BLaER1 treated with 17β-estradiol and CSF1 and Interleukin-3, amounts not matched to agents 10 nM and 100 nM (cell line): ENCODE data around the gene EPHA3.

Experiments used
- H3K27ac ChIP-seq, 11 experiments: shearing (Covaris generic); formaldehyde crosslinking; 2 replicates each; pipeline ENCODE4 v1.8.1; 2022
- H3K27me3 ChIP-seq, 11 experiments: shearing (Covaris generic); formaldehyde crosslinking; 2 replicates each; pipeline ENCODE4 v1.8.1; 2022
- H3K36me3 ChIP-seq, 11 experiments: shearing (Covaris generic); formaldehyde crosslinking; 2 replicates each; pipeline ENCODE4 v1.8.1; 2022
- H3K4me1 ChIP-seq, 10 experiments: shearing (Covaris generic); formaldehyde crosslinking; 2 replicates each; pipeline ENCODE4 v1.8.1; 2022
- H3K4me2 ChIP-seq, 11 experiments: shearing (Covaris generic); formaldehyde crosslinking; 2 replicates each; pipeline ENCODE4 v1.8.1; 2022
- H3K4me3 ChIP-seq, 10 experiments: shearing (Covaris generic); formaldehyde crosslinking; 2 replicates each; pipeline ENCODE4 v1.8.1; 2022
- H3K9ac ChIP-seq, 11 experiments: shearing (Covaris generic); formaldehyde crosslinking; 2 replicates each; pipeline ENCODE4 v1.8.1; 2022
- H3K9me3 ChIP-seq, 11 experiments: shearing (Covaris generic); formaldehyde crosslinking; replicated peaks in 1 of 11; 2 replicates each; pipeline ENCODE4 v1.8.1; 2022
- H4K20me1 ChIP-seq, 11 experiments: shearing (Covaris generic); formaldehyde crosslinking; 2 replicates each; pipeline ENCODE4 v1.8.1; 2022
- Cebpa-rat ChIP-seq, 11 experiments: shearing (Covaris generic); IDR thresholded peaks; 2 replicates each; pipeline ENCODE4 v1.8.1; 2022

The EPHA3 gene

DNA sequence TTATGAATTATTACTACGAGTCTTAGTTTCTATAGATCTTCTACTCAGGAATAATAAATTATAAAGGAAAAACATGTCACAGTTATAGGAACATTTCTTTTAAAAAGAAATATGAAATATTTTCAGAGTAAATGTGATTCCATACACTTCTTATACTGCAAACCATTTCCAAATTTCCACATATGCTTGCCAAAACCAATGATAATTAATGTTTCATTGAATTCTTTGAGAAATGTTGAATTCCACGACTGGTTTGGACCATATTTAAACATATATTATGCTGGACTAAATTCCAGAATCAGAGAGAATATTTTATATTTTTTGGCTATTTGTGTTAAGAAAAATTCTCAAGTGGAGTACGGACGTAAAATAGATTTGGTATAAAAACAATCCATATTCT, 144.6 kb downstream of the EPHA3 start:
- no peak overlapping the region for H3K9ac ChIP-seq
- no peak overlapping the region for H3K4me3 ChIP-seq
- no peaks in the 10 kb centered on the region for H3K27me3 ChIP-seq
- H3K9me3 ChIP-seq: no peaks in the 10 kb centered on the region; a peak in 1 of 22 replicates
- TF ChIP-seq Cebpa-rat (IDR thresholded peaks at IDR 0.05): no peak
- peaks cover 0 to 24% (median 11%) of the 10 kb centered on the region in 11 experiments; a peak in 9 of 22 replicates for H3K36me3 ChIP-seq
- H4K20me1 ChIP-seq: peaks cover 0 to 37% (median 0%) of the 10 kb centered on the region in 11 experiments; a peak in 9 of 22 replicates
- no peak overlapping the region for H3K27ac ChIP-seq
- peaks cover 0 to 21% (median 0%) of the 10 kb centered on the region in 10 experiments; a peak in 5 of 20 replicates for H3K4me1 ChIP-seq
- no peak overlapping the region for H3K4me2 ChIP-seq

DNA sequence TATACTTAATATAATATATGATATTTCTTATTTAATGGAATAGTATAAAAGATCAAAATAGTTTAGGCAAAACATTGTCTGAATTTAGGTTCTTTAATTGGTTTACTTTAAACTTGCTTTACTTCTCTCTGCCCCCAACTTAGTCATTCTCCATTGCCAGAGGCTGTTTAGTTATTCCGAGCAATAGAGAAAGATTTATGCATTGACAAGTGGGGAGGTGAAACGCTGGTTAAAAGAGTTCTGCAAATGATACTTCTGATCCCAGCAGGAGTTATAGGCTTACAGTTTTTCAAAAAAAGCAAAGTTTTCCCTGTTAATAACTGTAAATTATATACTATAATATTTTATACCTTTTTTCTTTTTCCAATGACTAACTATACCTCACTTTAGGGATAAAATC, 145.4 kb downstream of the EPHA3 start:
- H3K9ac ChIP-seq: no peak overlapping the region
- no peak overlapping the region for H3K27ac ChIP-seq
- H3K4me3 ChIP-seq: no peak overlapping the region
- H4K20me1 ChIP-seq: peaks cover 0 to 33% (median 0%) of the 10 kb centered on the region in 11 experiments; a peak in 9 of 22 replicates
- no peaks in the 10 kb centered on the region for H3K27me3 ChIP-seq
- no peaks in the 10 kb centered on the region; a peak in 1 of 22 replicates for H3K9me3 ChIP-seq
- H3K4me1 ChIP-seq: peaks cover 0 to 12% (median 0%) of the 10 kb centered on the region in 10 experiments; a peak in 4 of 20 replicates
- peaks cover 0 to 25% (median 11%) of the 10 kb centered on the region in 11 experiments; a peak in 9 of 22 replicates for H3K36me3 ChIP-seq
- TF ChIP-seq Cebpa-rat (IDR thresholded peaks at IDR 0.05): no peak
- no peak overlapping the region for H3K4me2 ChIP-seq

- H3K9ac ChIP-seq: no peak overlapping the region
- no peaks in the 10 kb centered on the region; a peak in 1 of 22 replicates for H3K9me3 ChIP-seq
- no peak overlapping the region for H3K4me3 ChIP-seq
- no peak overlapping the region for H3K4me2 ChIP-seq
- H3K4me1 ChIP-seq: no peaks in the 10 kb centered on the region
- no peaks in the 10 kb centered on the region for H3K27me3 ChIP-seq
- peaks cover 0 to 27% (median 6%) of the 10 kb centered on the region in 11 experiments; a peak in 8 of 22 replicates for H4K20me1 ChIP-seq
- peaks cover 0 to 39% (median 11%) of the 10 kb centered on the region in 11 experiments; a peak in 12 of 22 replicates for H3K36me3 ChIP-seq
- H3K27ac ChIP-seq: no peak overlapping the region
- no peak for TF ChIP-seq Cebpa-rat (IDR thresholded peaks at IDR 0.05)
These were observed 149.0 kb downstream of the EPHA3 start for GRCh38 chr3:89256395-89256794.

- TF ChIP-seq Cebpa-rat (IDR thresholded peaks at IDR 0.05): no peak
- H3K9me3 ChIP-seq: no peaks in the 10 kb centered on the region; a peak in 1 of 22 replicates
- no peaks in the 10 kb centered on the region for H3K4me1 ChIP-seq
- H3K27ac ChIP-seq: no peak overlapping the region
- no peak overlapping the region for H3K4me2 ChIP-seq
- H3K4me3 ChIP-seq: no peak overlapping the region
- H3K9ac ChIP-seq: no peak overlapping the region
- H3K27me3 ChIP-seq: no peaks in the 10 kb centered on the region
- peaks cover 0 to 44% (median 11%) of the 10 kb centered on the region in 11 experiments; a peak in 12 of 22 replicates for H3K36me3 ChIP-seq
- peaks cover 0 to 27% (median 7%) of the 10 kb centered on the region in 11 experiments; a peak in 8 of 22 replicates for H4K20me1 ChIP-seq
These were observed 149.5 kb downstream of the EPHA3 start for GRCh38 chr3:89256882-89257281.

GRCh38 chr3:89260721-89261120, 153.3 kb downstream of the EPHA3 start:
- Histone ChIP-seq H4K20me1 (peaks cover 0 to 40% (median 19%) of the 10 kb centered on the region in 11 experiments; a peak in 11 of 22 replicates), H3K36me3 (peaks cover 8 to 61% (median 21%) of the 10 kb centered on the region in 11 experiments; a peak in 18 of 22 replicates), H3K27ac (no peak overlapping the region), H3K4me1 (no peaks in the 10 kb centered on the region), H3K9ac (no peak overlapping the region), H3K27me3 (no peaks in the 10 kb centered on the region), H3K4me3 (no peak overlapping the region), H3K9me3 (no peaks in the 10 kb centered on the region; a peak in 1 of 22 replicates), H3K4me2 (no peak overlapping the region)
- TF ChIP-seq Cebpa-rat (IDR thresholded peaks at IDR 0.05): no peak

GRCh38 chr3:89261673-89262072, 154.3 kb downstream of the EPHA3 start:
- H3K36me3 ChIP-seq: peaks cover 8 to 51% (median 21%) of the 10 kb centered on the region in 11 experiments; a peak in 18 of 22 replicates
- no peak overlapping the region for H3K4me2 ChIP-seq
- no peaks in the 10 kb centered on the region; a peak in 1 of 22 replicates for H3K9me3 ChIP-seq
- H4K20me1 ChIP-seq: peaks cover 0 to 40% (median 19%) of the 10 kb centered on the region in 11 experiments; a peak in 11 of 22 replicates
- no peak for TF ChIP-seq Cebpa-rat (IDR thresholded peaks at IDR 0.05)
- H3K9ac ChIP-seq: no peak overlapping the region
- H3K27ac ChIP-seq: no peak overlapping the region
- H3K4me1 ChIP-seq: no peaks in the 10 kb centered on the region
- no peaks in the 10 kb centered on the region for H3K27me3 ChIP-seq
- no peak overlapping the region for H3K4me3 ChIP-seq

DNA sequence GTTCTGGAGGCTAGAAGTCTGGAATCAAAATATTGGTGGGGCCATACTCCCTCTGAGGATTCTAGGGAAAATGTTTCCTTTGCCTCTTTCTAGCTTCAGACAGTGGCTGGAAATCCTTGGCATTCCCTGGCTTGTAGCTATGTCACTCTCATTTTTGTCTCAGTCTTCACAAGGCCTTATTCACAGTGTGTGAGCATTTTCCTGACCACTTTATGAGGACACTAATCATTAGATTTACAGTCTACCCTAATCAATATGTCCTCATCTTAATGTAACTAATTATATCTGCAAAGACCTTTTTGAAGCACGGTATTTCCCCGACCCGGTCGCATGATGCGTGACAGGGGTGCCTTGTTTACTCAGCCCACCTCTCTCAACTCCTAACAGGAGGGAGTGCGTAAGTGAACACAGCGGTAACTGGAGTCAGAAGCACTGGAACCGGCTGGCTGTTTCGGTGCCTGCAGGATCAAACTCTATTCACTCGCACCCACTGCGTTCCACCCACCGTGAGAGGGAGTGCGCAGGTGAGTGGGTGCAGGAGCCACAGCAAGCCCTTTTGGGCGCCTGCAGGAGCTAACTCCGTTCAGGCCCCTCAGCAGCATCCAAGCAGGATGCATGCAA, 155.0 kb downstream of the EPHA3 start:
- Histone ChIP-seq H3K36me3 (peaks cover 8 to 44% (median 21%) of the 10 kb centered on the region in 11 experiments; a peak in 18 of 22 replicates), H3K27me3 (no peaks in the 10 kb centered on the region)

GRCh38 chr3:89264037-89264560, 156.7 kb downstream of the EPHA3 start:
- H3K9ac ChIP-seq: no peak overlapping the region
- no peaks in the 10 kb centered on the region for H3K4me1 ChIP-seq
- no peak overlapping the region for H3K27ac ChIP-seq
- H3K27me3 ChIP-seq: no peaks in the 10 kb centered on the region
- TF ChIP-seq Cebpa-rat (IDR thresholded peaks at IDR 0.05): no peak
- peaks cover 0 to 35% (median 15%) of the 10 kb centered on the region in 11 experiments; a peak in 11 of 22 replicates for H4K20me1 ChIP-seq
- H3K36me3 ChIP-seq: peaks cover 8 to 44% (median 21%) of the 10 kb centered on the region in 11 experiments; a peak in 18 of 22 replicates
- H3K4me2 ChIP-seq: no peak overlapping the region
- H3K4me3 ChIP-seq: no peak overlapping the region
- H3K9me3 ChIP-seq: no peaks in the 10 kb centered on the region; a peak in 1 of 22 replicates

More for the DNA sequence above, 155.0 kb downstream of the EPHA3 start:
- Histone ChIP-seq H3K9ac (no peak overlapping the region), H3K4me2 (no peak overlapping the region), H3K27ac (no peak overlapping the region), H4K20me1 (peaks cover 0 to 40% (median 18%) of the 10 kb centered on the region in 11 experiments; a peak in 11 of 22 replicates), H3K9me3 (no peaks in the 10 kb centered on the region; a peak in 1 of 22 replicates), H3K4me1 (no peaks in the 10 kb centered on the region), H3K4me3 (no peak overlapping the region)
- TF ChIP-seq Cebpa-rat (IDR thresholded peaks at IDR 0.05): no peak

DNA sequence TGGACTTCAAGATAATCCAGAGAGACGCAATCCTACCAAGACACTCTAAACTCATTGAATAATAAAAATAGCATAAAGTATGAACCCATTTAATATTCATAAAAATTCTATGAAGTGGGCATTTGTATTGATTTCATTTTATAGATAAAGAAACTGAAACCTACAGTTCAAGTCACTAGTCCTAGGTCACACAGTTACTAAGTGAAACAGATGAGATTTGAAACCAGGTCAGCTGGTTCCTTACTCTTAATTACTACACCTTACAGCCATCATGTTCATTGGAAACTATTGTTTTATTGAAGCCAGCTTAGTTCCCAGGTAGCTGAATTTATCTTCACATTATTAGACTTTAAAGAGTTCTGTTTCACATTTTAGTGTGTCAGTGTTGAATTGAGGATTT, 158.7 kb downstream of the EPHA3 start:
- TF ChIP-seq Cebpa-rat (IDR thresholded peaks at IDR 0.05): no peak
- Histone ChIP-seq H3K36me3 (peaks cover 8 to 35% (median 21%) of the 10 kb centered on the region in 11 experiments; a peak in 18 of 22 replicates), H4K20me1 (peaks cover 0 to 28% (median 17%) of the 10 kb centered on the region in 11 experiments; a peak in 11 of 22 replicates), H3K27me3 (no peaks in the 10 kb centered on the region), H3K9ac (no peak overlapping the region), H3K4me1 (peaks cover 0 to 2% (median 0%) of the 10 kb centered on the region in 10 experiments; a peak in 3 of 20 replicates), H3K9me3 (no peaks in the 10 kb centered on the region; a peak in 1 of 22 replicates), H3K4me2 (no peak overlapping the region), H3K27ac (no peak overlapping the region), H3K4me3 (no peak overlapping the region)
